GM13976 (cell line): Measurements from ENCODE around the gene COL13A1.

Source experiments
- DNase-seq: peaks from one replicate; pipeline ENCODE4 v3.0.0; 2012; ENCODE audit warnings: low spot score
- CTCF ChIP-seq: IDR thresholded peaks from 2 replicates; pipeline ENCODE4 v1.5.1; 2012; ENCODE audit warnings: borderline replicate concordance, mild to moderate bottlenecking; ENCODE audit not compliant: insufficient read depth; ENCODE audit errors: extremely low read depth, missing control alignments, control extremely low read depth
- in situ Hi-C: fragments of 300-500 bp; cut with MboI; formaldehyde crosslinking; loops from one replicate; pipeline ENCODE4 v1.12.0; 2022; ENCODE audit warnings: low sequenced_read_pairs, mixed read lengths, inconsistent platforms; ENCODE audit not compliant: unreplicated experiment

Gene COL13A1

DNA sequence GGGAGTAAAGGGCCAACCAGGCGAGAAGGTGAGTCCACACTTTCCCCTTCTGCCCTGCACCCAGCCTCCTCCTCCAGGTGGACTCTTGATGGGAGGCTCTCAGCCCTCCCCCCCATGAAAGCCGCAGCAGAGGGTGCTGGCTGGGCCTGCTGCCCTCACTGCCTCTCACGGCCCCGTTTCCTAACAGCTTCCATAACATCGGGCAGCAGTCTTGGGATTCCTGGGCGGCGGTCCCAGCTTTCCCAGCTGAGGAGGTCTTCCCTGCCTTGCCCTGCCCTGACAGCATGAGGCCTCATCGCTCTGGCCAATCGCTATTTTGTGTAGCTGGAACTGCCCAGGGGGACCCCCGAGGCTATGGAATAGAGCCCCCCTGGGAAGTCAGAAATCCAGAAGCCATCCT, 76.3 kb downstream of the COL13A1 start:
- no peak for TF ChIP-seq CTCF
- DNase-seq: no peak
- in situ Hi-C loops: no loop called here

DNA sequence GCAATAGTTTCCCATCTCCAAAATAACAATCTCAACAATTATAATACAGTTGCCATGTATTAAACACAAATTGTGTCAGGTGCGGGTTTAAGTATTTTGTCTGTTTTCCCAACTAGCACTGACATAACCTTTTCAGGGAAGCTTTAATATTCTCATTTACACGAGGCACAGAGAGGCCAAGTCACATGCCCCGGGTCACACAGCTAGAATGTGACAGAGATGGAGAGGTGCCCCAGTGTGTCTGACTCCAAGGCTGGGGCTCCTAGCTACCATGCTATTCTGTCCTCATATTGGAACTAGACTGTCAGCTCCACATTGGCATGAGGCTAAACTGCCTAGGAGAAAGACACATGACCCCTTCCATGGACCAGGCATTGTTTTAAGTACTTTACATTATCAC, 77.2 kb downstream of the COL13A1 start:
- in situ Hi-C loops: no loop called here
- DNase-seq: no peak
- TF ChIP-seq CTCF: no peak

DNA sequence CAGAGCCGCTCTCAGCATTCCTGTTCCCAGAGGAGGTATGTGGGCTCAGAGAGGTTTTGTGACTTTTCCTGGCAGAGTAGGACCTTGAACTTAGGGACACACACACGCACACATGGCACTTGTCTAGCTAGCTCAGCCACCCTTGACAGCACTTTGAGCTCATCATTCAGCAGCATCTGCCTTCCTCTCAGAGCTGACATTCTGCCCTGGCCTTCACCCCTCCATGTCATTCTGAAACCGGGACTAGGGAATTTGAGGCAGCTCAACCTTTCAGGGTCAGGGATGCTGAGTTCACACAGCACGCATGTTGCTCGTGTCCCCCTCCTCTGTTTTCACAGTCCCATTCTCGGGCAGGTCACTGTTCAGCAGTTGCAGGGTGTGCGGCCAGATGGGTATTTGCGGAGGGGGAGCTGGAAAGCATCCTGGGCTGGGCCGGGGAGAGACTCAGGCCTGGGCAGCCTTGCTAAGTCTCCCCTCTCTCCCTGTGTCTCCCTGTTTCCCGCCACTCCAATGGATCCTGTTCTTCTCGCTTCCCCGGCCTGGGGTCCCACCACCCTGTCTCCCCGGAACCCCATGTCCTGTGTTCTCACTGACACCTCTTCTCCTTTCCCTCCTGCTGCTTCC, 78.0 kb downstream of the COL13A1 start:
- in situ Hi-C loops: no loop called here
- no peak for DNase-seq
- TF ChIP-seq CTCF: no peak

- DNase-seq: no peak
- in situ Hi-C loops: no loop called here
- TF ChIP-seq CTCF: no peak
Measured at GRCh38 chr10:69880301-69881081, 78.8 kb downstream of the COL13A1 start.

DNA sequence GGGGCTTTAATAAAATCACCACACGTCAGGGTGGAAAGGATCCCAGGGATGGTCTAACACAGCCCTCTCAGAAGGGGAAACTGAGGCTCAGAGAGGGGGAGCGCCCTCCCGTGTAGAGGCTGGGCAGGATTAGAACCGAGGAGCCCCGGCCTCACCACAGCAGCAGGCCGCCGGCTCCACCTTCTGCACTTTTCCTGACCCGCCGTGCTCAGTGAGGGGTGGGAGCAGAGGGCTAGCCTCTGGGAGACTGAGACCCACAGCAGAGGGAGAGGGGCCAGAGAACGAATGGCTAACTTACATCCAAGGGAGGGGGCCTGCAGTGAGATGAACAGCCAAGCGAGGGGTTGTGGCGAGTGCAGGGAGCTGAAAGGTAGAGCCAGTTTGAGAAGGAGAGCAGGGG, 79.5 kb downstream of the COL13A1 start:
- in situ Hi-C loops: no loop called here
- TF ChIP-seq CTCF: no peak

GRCh38 chr10:69883310-69884023, 81.8 kb downstream of the COL13A1 start:
- TF ChIP-seq CTCF: no peak
- no peak for DNase-seq
- in situ Hi-C loops: no loop called here

More for the DNA sequence above, 79.5 kb downstream of the COL13A1 start:
- DNase-seq: no peak
